ENCODE results near the gene FLYWCH2.
A peak's percentile ranks its signal among the peaks of the same experiment; 100 is the strongest.

FLYWCH2 gene

GRCh38 chr16:2882650-2883457 is at the start of gene FLYWCH2:
Gene FLYWCH2, plus strand, starts transcription at chr16:2883215. Its CDS starts 13,235 bp downstream, at chr16:2896450.
- peak; percentile 99 for DNase-seq

- no peak for DNase-seq
Measured at GRCh38 chr16:2833776-2834175, 49.2 kb upstream of the FLYWCH2 start.

- DNase-seq = no peak
Measured at GRCh38 chr16:2834968-2835367, 48.0 kb upstream of the FLYWCH2 start.

GRCh38 chr16:2835638-2836493 is 47.1 kb upstream of the FLYWCH2 start:
- no peak for DNase-seq

GRCh38 chr16:2836646-2837508 is 46.1 kb upstream of the FLYWCH2 start:
- DNase-seq = no peak

- DNase-seq = peak; percentile 56
Measured at GRCh38 chr16:2838928-2839327, 44.1 kb upstream of the FLYWCH2 start.

GRCh38 chr16:2839650-2840450 is 43.2 kb upstream of the FLYWCH2 start:
- no peak for DNase-seq

- DNase-seq = no peak
Measured at GRCh38 chr16:2840914-2841313, 42.1 kb upstream of the FLYWCH2 start.

GRCh38 chr16:2841606-2842339 is 41.2 kb upstream of the FLYWCH2 start:
- DNase-seq = no peak

GRCh38 chr16:2842340-2843000 is 40.5 kb upstream of the FLYWCH2 start:
- DNase-seq = peak; percentile 80

- no peak for DNase-seq
Measured at GRCh38 chr16:2843526-2843925, 39.5 kb upstream of the FLYWCH2 start.

GRCh38 chr16:2845116-2845515 is 37.9 kb upstream of the FLYWCH2 start:
- no peak for DNase-seq

GRCh38 chr16:2846511-2847310 is 36.3 kb upstream of the FLYWCH2 start:
- DNase-seq = peak; percentile 70

GRCh38 chr16:2848933-2849725 is 33.9 kb upstream of the FLYWCH2 start:
- no peak for DNase-seq

GRCh38 chr16:2852003-2852730 is 30.8 kb upstream of the FLYWCH2 start:
- DNase-seq = no peak

GRCh38 chr16:2852731-2853507 is 30.1 kb upstream of the FLYWCH2 start:
- DNase-seq = no peak

GRCh38 chr16:2853531-2854073 is 29.4 kb upstream of the FLYWCH2 start:
- DNase-seq = no peak
